Measurements from ENCODE around the gene FAM180B. TPM values are rescaled to one million over a fixed set of nuclear protein-coding genes. Genes with fewer than 3 reads are reported as not detected.

The FAM180B gene
- polyA plus RNA-seq, 1 donor from 2014 or later: not detected

- no peak overlapping the region for H3K27ac ChIP-seq (ENCODE audit: low read length)
- H4K20me1 ChIP-seq (ENCODE audit: insufficient read depth): no peaks in the 10 kb centered on the region
- no peaks in the 10 kb centered on the region for H3K27me3 ChIP-seq (ENCODE audit: insufficient read depth, low read depth, low read length)
- H3K9me2 ChIP-seq (ENCODE audit: insufficient read depth, low read length): no peaks in the 10 kb centered on the region
- H3K9me3 ChIP-seq (ENCODE audit: low read length): no peaks in the 10 kb centered on the region
- TF ChIP-seq TAF1 (IDR thresholded peaks at IDR 0.05; ENCODE audit: low read depth): no peak
- TF ChIP-seq EZH2 (IDR thresholded peaks at IDR 0.05; ENCODE audit: borderline replicate concordance, insufficient read depth, low read length, poor library complexity, severe bottlenecking): no peak
- TF ChIP-seq CTCF (IDR thresholded peaks at IDR 0.05; ENCODE audit: poor library complexity, severe bottlenecking): no peak
- TF ChIP-seq POLR2AphosphoS5 (IDR thresholded peaks at IDR 0.05): no peak
- no peak for TF ChIP-seq SMC3 (conservative IDR thresholded peaks at IDR 0.05; ENCODE audit: poor library complexity)
- no peak for TF ChIP-seq MXI1 (conservative IDR thresholded peaks at IDR 0.05; ENCODE audit: poor library complexity, severe bottlenecking)
- TF ChIP-seq REST (IDR thresholded peaks at IDR 0.05; ENCODE audit: borderline replicate concordance): no peak
- no peak for TF ChIP-seq EP300 (conservative IDR thresholded peaks at IDR 0.05; ENCODE audit: poor library complexity, severe bottlenecking)
- TF ChIP-seq RAD21 (conservative IDR thresholded peaks at IDR 0.05): no peak
- H3K79me2 ChIP-seq (replicated peaks; ENCODE audit: insufficient read depth, low read length): no peaks in the 10 kb centered on the region
- H3F3A ChIP-seq (ENCODE audit: insufficient read depth, low read length, poor library complexity, severe bottlenecking): no peaks in the 10 kb centered on the region
- no peaks in the 10 kb centered on the region for H3K36me3 ChIP-seq (ENCODE audit: insufficient read depth, low read length)
- H3K4me3 ChIP-seq (ENCODE audit: low read length): no peak overlapping the region
- no peak overlapping the region for H3K4me2 ChIP-seq (ENCODE audit: low read length)
- no peak overlapping the region for H3K9ac ChIP-seq (ENCODE audit: low read length)
- H2AFZ ChIP-seq (ENCODE audit: low read depth, low read length): no peak overlapping the region
Measured at GRCh38 chr11:47605921-47606320, 19.4 kb downstream of the FAM180B start.

- no peak overlapping the region for H3K4me2 ChIP-seq (ENCODE audit: low read length)
- no peak overlapping the region for H2AFZ ChIP-seq (ENCODE audit: low read depth, low read length)
- H3K9me3 ChIP-seq (ENCODE audit: low read length): no peaks in the 10 kb centered on the region
- H3K36me3 ChIP-seq (ENCODE audit: insufficient read depth, low read length): no peaks in the 10 kb centered on the region
- H4K20me1 ChIP-seq (ENCODE audit: insufficient read depth): no peaks in the 10 kb centered on the region
- H3K79me2 ChIP-seq (replicated peaks; ENCODE audit: insufficient read depth, low read length): no peaks in the 10 kb centered on the region
- H3F3A ChIP-seq (ENCODE audit: insufficient read depth, low read length, poor library complexity, severe bottlenecking): no peaks in the 10 kb centered on the region
- H3K27ac ChIP-seq (ENCODE audit: low read length): no peak overlapping the region
- H3K9ac ChIP-seq (ENCODE audit: low read length): no peak overlapping the region
- no peaks in the 10 kb centered on the region for H3K9me2 ChIP-seq (ENCODE audit: insufficient read depth, low read length)
- H3K27me3 ChIP-seq (ENCODE audit: insufficient read depth, low read depth, low read length): no peaks in the 10 kb centered on the region
- no peak overlapping the region for H3K4me3 ChIP-seq (ENCODE audit: low read length)
- peak; percentile 16 for TF ChIP-seq POLR2AphosphoS5 (IDR thresholded peaks at IDR 0.05)
- TF ChIP-seq SMC3 (conservative IDR thresholded peaks at IDR 0.05; ENCODE audit: poor library complexity): no peak
Measured at GRCh38 chr11:47606731-47607130, 20.3 kb downstream of the FAM180B start.

GRCh38 chr11:47607380-47607779 is 20.9 kb downstream of the FAM180B start:
- Histone ChIP-seq H3K4me2 (ENCODE audit: low read length) (no peak overlapping the region), H3K9ac (ENCODE audit: low read length) (no peak overlapping the region), H3K79me2 (replicated peaks; ENCODE audit: insufficient read depth, low read length) (no peaks in the 10 kb centered on the region)

More at GRCh38 chr11:47607380-47607779, 20.9 kb downstream of the FAM180B start:
- H3K27ac ChIP-seq (ENCODE audit: low read length): no peak overlapping the region
- no peaks in the 10 kb centered on the region for H4K20me1 ChIP-seq (ENCODE audit: insufficient read depth)
- H3F3A ChIP-seq (ENCODE audit: insufficient read depth, low read length, poor library complexity, severe bottlenecking): no peaks in the 10 kb centered on the region
- H3K27me3 ChIP-seq (ENCODE audit: insufficient read depth, low read depth, low read length): no peaks in the 10 kb centered on the region
- no peak overlapping the region for H3K4me3 ChIP-seq (ENCODE audit: low read length)
- TF ChIP-seq POLR2AphosphoS5 (IDR thresholded peaks at IDR 0.05): no peak
- TF ChIP-seq TAF1 (IDR thresholded peaks at IDR 0.05; ENCODE audit: low read depth): no peak
- TF ChIP-seq MXI1 (conservative IDR thresholded peaks at IDR 0.05; ENCODE audit: poor library complexity, severe bottlenecking): no peak
- no peak for TF ChIP-seq RAD21 (conservative IDR thresholded peaks at IDR 0.05)
- no peak for TF ChIP-seq SMC3 (conservative IDR thresholded peaks at IDR 0.05; ENCODE audit: poor library complexity)
- no peak for TF ChIP-seq EZH2 (IDR thresholded peaks at IDR 0.05; ENCODE audit: borderline replicate concordance, insufficient read depth, low read length, poor library complexity, severe bottlenecking)
- TF ChIP-seq REST (IDR thresholded peaks at IDR 0.05; ENCODE audit: borderline replicate concordance): no peak
- TF ChIP-seq EP300 (conservative IDR thresholded peaks at IDR 0.05; ENCODE audit: poor library complexity, severe bottlenecking): no peak
- no peak for TF ChIP-seq CTCF (IDR thresholded peaks at IDR 0.05; ENCODE audit: poor library complexity, severe bottlenecking)
- no peaks in the 10 kb centered on the region for H3K36me3 ChIP-seq (ENCODE audit: insufficient read depth, low read length)
- H3K9me2 ChIP-seq (ENCODE audit: insufficient read depth, low read length): no peaks in the 10 kb centered on the region
- H3K9me3 ChIP-seq (ENCODE audit: low read length): no peaks in the 10 kb centered on the region
- no peak overlapping the region for H2AFZ ChIP-seq (ENCODE audit: low read depth, low read length)
